ENCODE results near the gene NRBP1. TPM values are rescaled to one million over a fixed set of nuclear protein-coding genes. Genes with fewer than 3 reads are reported as not detected.

Gene NRBP1
- total RNA-seq, 6 experiments from 2014 or later = 101 to 110 (median 108) TPM

DNA sequence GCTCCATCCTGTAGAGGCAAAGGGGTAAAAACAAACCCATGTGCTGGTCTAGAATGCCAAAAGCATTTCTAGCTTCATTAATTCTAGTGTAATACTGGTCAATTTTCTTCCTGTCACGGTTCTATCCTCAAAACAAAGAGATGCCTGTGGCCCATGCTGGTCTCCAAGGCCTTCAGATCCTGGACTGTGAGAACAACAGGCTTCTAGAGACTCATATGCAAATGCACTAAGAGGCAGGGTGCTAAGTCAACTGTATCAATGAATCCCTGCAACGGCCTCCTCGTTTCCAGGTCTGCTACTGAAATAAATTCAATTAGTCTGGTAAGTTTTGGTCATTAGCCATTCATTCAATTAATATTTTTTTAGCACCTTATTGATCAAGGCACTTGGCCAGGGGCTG, 57.1 kb downstream of the NRBP1 start:
- TF ChIP-seq, protein P1, sequence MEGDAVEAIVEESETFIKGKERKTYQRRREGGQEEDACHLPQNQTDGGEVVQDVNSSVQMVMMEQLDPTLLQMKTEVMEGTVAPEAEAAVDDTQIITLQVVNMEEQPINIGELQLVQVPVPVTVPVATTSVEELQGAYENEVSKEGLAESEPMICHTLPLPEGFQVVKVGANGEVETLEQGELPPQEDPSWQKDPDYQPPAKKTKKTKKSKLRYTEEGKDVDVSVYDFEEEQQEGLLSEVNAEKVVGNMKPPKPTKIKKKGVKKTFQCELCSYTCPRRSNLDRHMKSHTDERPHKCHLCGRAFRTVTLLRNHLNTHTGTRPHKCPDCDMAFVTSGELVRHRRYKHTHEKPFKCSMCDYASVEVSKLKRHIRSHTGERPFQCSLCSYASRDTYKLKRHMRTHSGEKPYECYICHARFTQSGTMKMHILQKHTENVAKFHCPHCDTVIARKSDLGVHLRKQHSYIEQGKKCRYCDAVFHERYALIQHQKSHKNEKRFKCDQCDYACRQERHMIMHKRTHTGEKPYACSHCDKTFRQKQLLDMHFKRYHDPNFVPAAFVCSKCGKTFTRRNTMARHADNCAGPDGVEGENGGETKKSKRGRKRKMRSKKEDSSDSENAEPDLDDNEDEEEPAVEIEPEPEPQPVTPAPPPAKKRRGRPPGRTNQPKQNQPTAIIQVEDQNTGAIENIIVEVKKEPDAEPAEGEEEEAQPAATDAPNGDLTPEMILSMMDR (IDR thresholded peaks at IDR 0.05) = no peak
- no peaks in the 10 kb centered on the region for H3K36me3 Mint-ChIP-seq (ENCODE audit: low read depth)
- peaks cover 20% of the 10 kb centered on the region for H3K4me1 Mint-ChIP-seq (ENCODE audit: low read depth)
- no peaks in the 10 kb centered on the region for H3K9me3 Mint-ChIP-seq
- no peaks in the 10 kb centered on the region for H3K27me3 Mint-ChIP-seq (ENCODE audit: insufficient read depth)
- DNase-seq = no peak
- H3K27ac Mint-ChIP-seq = no peak overlapping the region
- no peak overlapping the region for H3K4me3 Mint-ChIP-seq

DNA sequence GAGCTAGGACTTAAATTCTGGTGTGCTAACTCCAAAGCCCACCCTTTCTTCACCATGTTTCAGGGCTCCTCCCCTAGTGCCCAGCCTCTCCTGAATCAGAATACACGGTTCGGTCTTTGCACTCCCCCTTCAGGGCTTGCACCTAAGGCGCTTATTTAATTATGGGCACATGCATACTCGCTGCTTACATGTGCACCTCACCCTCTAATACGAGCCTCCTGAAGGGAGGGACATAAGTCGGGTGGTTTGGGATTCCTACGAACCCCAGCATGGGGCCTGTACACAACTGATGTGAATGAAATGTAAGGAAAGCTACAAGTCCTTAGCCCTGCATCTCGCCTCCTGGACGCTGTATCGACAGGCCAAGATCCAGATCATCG, 60.7 kb downstream of the NRBP1 start:
- Mint-ChIP-seq H3K4me1 (ENCODE audit: low read depth) (peaks cover 20% of the 10 kb centered on the region), H3K9me3 (no peaks in the 10 kb centered on the region), H3K27me3 (ENCODE audit: insufficient read depth) (peaks cover 12% of the 10 kb centered on the region), H3K4me3 (peak overlapping the region; percentile 95), H3K36me3 (ENCODE audit: low read depth) (no peaks in the 10 kb centered on the region), H3K27ac (peak overlapping the region; percentile 87)
- TF ChIP-seq, protein P1 (IDR thresholded peaks at IDR 0.05) = peak; percentile 12; the same call in 1 of the 2 replicates
- DNase-seq = no peak

DNA sequence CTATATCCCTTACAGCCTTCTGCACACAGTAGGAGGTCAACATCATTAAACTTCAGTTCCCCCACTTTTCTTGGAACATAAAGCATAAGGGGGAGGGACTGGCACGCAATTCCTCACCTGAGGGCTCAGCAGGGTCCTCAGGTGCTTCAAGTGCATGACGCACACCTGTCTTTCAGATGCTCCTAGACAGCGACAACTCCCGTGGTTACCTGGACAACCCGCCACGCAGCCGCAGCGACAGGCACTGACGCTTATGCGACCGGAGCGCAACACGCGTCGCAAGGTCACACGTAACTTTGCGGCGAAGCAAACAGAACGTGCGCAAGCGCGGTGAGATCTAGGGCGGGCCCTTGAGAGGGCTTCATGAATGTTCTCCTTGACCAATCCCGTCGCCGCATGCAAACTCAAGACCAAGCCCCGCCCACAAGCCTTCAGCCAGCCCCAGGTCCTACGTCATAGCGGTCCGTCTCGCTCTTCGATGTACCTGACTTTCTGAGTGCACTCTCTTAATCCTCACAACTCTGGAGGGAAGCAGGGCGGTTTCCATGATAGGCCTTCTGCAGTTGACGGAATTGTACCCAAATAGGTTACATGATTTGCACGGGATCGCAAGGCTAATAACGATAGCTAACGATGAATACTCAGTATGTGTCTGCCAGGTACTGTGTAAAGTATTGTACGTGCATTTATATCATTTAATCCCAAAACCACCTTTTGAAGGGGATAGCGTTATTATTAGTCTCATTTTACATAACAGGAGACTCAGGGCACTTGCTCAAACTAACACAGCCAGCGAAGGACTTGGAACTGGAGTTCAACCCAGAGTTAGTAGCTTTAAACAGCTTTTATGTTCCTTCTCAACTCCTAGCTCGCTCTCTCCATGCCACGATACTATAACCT, 61.3 kb downstream of the NRBP1 start, which contains the start of gene IFT172:
Gene IFT172 (minus strand): TSS at position 246 of the 900 bp plus-strand sequence. CDS start 90 bp downstream, at position 156.
- peak within 1 kb of the TSS; percentile 87 for H3K27ac Mint-ChIP-seq
- no peaks in the 10 kb centered on the region for H3K36me3 Mint-ChIP-seq (ENCODE audit: low read depth)
- peaks cover 12% of the 10 kb centered on the region for H3K27me3 Mint-ChIP-seq (ENCODE audit: insufficient read depth)
- H3K4me1 Mint-ChIP-seq (ENCODE audit: low read depth) = peaks cover 20% of the 10 kb centered on the region
- peak; percentile 96 for DNase-seq
- no peaks in the 10 kb centered on the region for H3K9me3 Mint-ChIP-seq
- peak within 1 kb of the TSS; percentile 95 for H3K4me3 Mint-ChIP-seq
- TF ChIP-seq, protein P1 (IDR thresholded peaks at IDR 0.05) = no peak

Other genes with a start within 250 kb of the NRBP1 start
- gene ATRAID, start 216.6 kb upstream of the NRBP1 start, total RNA-seq (2021; fragmentation: NEBNext Ultra II Directional; extraction: Animal tissue kit (Norgen Biotek cat#: 25700)) = 100 to 1,000 TPM in 5 of 6 experiments, 10 to 100 TPM in 1; 98.8 to 123 (median 116) TPM
- 10 to 100 TPM; 23.6 to 32.6 (median 25.5) TPM for gene SLC5A6, start 216.4 kb upstream of the NRBP1 start, total RNA-seq (2021; fragmentation: NEBNext Ultra II Directional; extraction: Animal tissue kit (Norgen Biotek cat#: 25700))
- 10 to 100 TPM; 38.3 to 46.9 (median 42.8) TPM for gene CAD, start 211.3 kb upstream of the NRBP1 start, total RNA-seq (2021; fragmentation: NEBNext Ultra II Directional; extraction: Animal tissue kit (Norgen Biotek cat#: 25700))
- gene SLC30A3, start 165.6 kb upstream of the NRBP1 start, total RNA-seq (2021; fragmentation: NEBNext Ultra II Directional; extraction: Animal tissue kit (Norgen Biotek cat#: 25700)) = not detected
- not detected for gene DNAJC5G, start 153.2 kb upstream of the NRBP1 start, total RNA-seq (2021; fragmentation: NEBNext Ultra II Directional; extraction: Animal tissue kit (Norgen Biotek cat#: 25700))
- not detected for gene TRIM54, start 146.2 kb upstream of the NRBP1 start, total RNA-seq (2021; fragmentation: NEBNext Ultra II Directional; extraction: Animal tissue kit (Norgen Biotek cat#: 25700))
- gene UCN, start 120.2 kb upstream of the NRBP1 start, total RNA-seq (2021; fragmentation: NEBNext Ultra II Directional; extraction: Animal tissue kit (Norgen Biotek cat#: 25700)) = under 1 TPM; 0.46 to 0.88 (median 0.73) TPM
- gene MPV17, start 105.5 kb upstream of the NRBP1 start, total RNA-seq (2021; fragmentation: NEBNext Ultra II Directional; extraction: Animal tissue kit (Norgen Biotek cat#: 25700)) = 10 to 100 TPM; 72.5 to 89.8 (median 83.5) TPM
- gene GTF3C2, start 71.9 kb upstream of the NRBP1 start, total RNA-seq (2021; fragmentation: NEBNext Ultra II Directional; extraction: Animal tissue kit (Norgen Biotek cat#: 25700)) = 10 to 100 TPM; 42.9 to 53.0 (median 48.4) TPM
- gene EIF2B4, start 58.3 kb upstream of the NRBP1 start, total RNA-seq (2021; fragmentation: NEBNext Ultra II Directional; extraction: Animal tissue kit (Norgen Biotek cat#: 25700)) = 10 to 100 TPM; 44.5 to 48.4 (median 45.8) TPM
- 100 to 1,000 TPM; 140 to 160 (median 150) TPM for gene SNX17, start 58.0 kb upstream of the NRBP1 start, total RNA-seq (2021; fragmentation: NEBNext Ultra II Directional; extraction: Animal tissue kit (Norgen Biotek cat#: 25700))
- gene ZNF513, start 47.9 kb upstream of the NRBP1 start, total RNA-seq (2021; fragmentation: NEBNext Ultra II Directional; extraction: Animal tissue kit (Norgen Biotek cat#: 25700)) = 10 to 100 TPM; 11.9 to 15.3 (median 12.8) TPM
- 10 to 100 TPM; 74.6 to 96.8 (median 87.8) TPM for gene PPM1G, start 19.0 kb upstream of the NRBP1 start, total RNA-seq (2021; fragmentation: NEBNext Ultra II Directional; extraction: Animal tissue kit (Norgen Biotek cat#: 25700))
- 1 to 10 TPM in 2 of 6 experiments, under 1 TPM in 4; 0.34 to 1.3 (median 0.65) TPM for gene KRTCAP3, start 13.8 kb downstream of the NRBP1 start, total RNA-seq (2021; fragmentation: NEBNext Ultra II Directional; extraction: Animal tissue kit (Norgen Biotek cat#: 25700))
- gene IFT172, start 61.1 kb downstream of the NRBP1 start, total RNA-seq (2021; fragmentation: NEBNext Ultra II Directional; extraction: Animal tissue kit (Norgen Biotek cat#: 25700)) = 10 to 100 TPM in 5 of 6 experiments, 1 to 10 TPM in 1; 9.8 to 15.2 (median 13.2) TPM
- 1 to 10 TPM; 3.1 to 6.9 (median 5.4) TPM for gene FNDC4, start 66.6 kb downstream of the NRBP1 start, total RNA-seq (2021; fragmentation: NEBNext Ultra II Directional; extraction: Animal tissue kit (Norgen Biotek cat#: 25700))
- not detected for gene GCKR, start 68.2 kb downstream of the NRBP1 start, total RNA-seq (2021; fragmentation: NEBNext Ultra II Directional; extraction: Animal tissue kit (Norgen Biotek cat#: 25700))
- 10 to 100 TPM; 20.1 to 28.3 (median 26.7) TPM for gene ZNF512, start 154.4 kb downstream of the NRBP1 start, total RNA-seq (2021; fragmentation: NEBNext Ultra II Directional; extraction: Animal tissue kit (Norgen Biotek cat#: 25700))
- 1 to 10 TPM in 2 of 6 experiments, under 1 TPM in 4; 0.52 to 1.2 (median 0.97) TPM for gene CCDC121, start 200.4 kb downstream of the NRBP1 start, total RNA-seq (2021; fragmentation: NEBNext Ultra II Directional; extraction: Animal tissue kit (Norgen Biotek cat#: 25700))
- gene GPN1, start 200.4 kb downstream of the NRBP1 start, total RNA-seq (2021; fragmentation: NEBNext Ultra II Directional; extraction: Animal tissue kit (Norgen Biotek cat#: 25700)) = 10 to 100 TPM; 33.2 to 44.2 (median 39.8) TPM
- gene SUPT7L, start 235.0 kb downstream of the NRBP1 start, total RNA-seq (2021; fragmentation: NEBNext Ultra II Directional; extraction: Animal tissue kit (Norgen Biotek cat#: 25700)) = 10 to 100 TPM; 22.7 to 26.4 (median 24.2) TPM
- 10 to 100 TPM; 23.0 to 27.1 (median 24.5) TPM for gene SLC4A1AP, start 235.3 kb downstream of the NRBP1 start, total RNA-seq (2021; fragmentation: NEBNext Ultra II Directional; extraction: Animal tissue kit (Norgen Biotek cat#: 25700))

All from HFFc6 (cell line).